GM19035 (cell line): ENCODE data around the gene BTBD7.

Experiments
- ATAC-seq: cut with Tn5 transposase; IDR thresholded peaks from one replicate; pipeline ENCODE4 v1.9.1; 2021; ENCODE audit not compliant: unreplicated experiment

Gene BTBD7

DNA sequence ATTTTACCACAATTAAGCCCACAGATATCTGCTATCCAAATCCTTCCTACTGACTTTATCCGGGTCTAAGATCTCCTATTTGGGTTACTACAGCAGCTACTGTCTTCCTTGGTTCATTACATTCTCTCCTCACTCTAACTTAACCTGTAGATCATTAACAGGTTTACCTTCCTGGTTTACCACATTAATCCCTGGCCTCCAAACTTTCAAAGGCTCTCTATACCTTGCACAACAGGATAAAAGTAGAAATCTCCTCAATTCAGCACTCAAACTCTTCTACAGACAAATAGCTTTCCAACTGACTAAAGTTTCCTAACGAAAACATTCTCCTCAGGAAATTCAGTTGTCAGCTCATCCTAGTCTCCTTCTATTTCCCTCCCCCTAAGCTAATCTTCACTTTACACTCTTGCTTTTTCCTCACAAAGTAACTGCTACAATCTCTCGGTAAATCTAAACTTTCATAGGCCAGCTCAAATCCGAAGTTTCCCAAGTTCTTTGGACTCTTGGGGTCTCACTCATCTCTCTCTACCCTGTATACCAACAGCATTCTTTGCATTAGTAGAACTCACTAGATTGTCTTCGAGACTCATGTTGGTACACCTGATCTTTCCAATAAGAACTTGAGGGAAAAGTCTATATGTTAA lies 2.7 kb downstream of the BTBD7 start:
- no peak for ATAC-seq

DNA sequence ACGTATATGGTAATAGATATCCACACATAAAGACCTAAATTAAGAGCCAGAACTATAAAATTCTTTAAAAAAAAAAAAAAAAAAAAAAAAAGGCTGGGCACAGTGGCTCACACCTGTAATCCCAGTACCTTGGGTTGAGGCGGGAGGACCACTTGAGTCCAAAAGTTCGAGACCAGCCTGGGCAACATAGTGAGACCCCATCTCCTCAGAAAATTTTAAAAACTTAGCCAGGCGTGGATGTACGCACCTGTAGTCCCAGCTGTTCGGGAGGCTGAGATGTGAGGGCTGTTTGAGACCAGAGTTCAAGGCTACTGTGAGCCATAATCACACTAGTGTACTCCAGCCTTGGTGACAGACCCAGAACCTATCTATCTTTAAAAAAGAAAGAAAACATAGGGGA lies 4.3 kb downstream of the BTBD7 start:
- ATAC-seq: no peak

DNA sequence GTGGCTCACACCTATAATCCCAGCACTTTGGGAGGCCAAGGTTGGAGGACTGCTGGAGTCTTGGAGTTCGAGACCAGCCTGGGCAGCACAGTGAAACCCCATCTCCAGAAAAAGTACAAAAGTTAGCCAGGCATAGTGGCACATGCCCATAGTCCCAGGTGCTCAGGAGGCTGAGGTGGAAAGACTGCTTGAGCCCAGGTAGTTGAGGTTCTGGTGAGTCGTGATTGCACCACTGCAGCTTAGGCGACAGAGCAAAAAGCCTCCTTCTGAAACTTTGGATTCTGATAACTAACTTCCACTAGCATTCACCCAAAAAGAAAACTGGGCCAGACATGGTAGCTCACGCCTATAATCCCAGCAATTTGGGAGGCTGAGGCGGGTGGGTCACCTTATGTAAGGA lies 6.6 kb downstream of the BTBD7 start:
- no peak for ATAC-seq

DNA sequence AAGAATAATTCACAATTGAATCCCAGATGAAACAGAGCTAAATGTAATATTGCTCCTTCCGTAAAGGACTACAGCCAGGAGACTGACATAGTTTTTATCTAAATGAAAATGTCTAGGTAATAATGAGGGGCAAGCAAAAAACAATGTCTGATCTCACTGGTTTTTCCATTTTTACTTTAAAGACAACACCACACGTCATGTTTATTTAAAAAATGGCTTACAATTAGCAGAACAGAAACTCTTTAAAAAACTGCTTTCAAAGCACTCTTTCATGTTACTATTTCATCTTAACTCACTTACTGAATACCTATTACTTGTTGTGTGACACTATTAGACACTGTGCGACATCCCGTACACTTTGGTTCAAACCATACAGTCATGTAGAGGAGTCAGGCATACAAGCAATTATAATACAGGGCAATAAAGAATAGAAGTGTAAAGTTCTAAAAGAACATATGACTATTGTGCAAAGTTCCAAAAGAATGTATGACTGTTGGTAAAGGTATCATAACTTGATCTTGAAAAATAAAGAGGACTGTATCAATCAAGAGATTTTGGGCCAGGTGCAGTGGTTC lies 9.1 kb downstream of the BTBD7 start:
- ATAC-seq: no peak

- ATAC-seq: no peak
These were observed 9.8 kb downstream of the BTBD7 start for GRCh38 chr14:93322929-93323599.

DNA sequence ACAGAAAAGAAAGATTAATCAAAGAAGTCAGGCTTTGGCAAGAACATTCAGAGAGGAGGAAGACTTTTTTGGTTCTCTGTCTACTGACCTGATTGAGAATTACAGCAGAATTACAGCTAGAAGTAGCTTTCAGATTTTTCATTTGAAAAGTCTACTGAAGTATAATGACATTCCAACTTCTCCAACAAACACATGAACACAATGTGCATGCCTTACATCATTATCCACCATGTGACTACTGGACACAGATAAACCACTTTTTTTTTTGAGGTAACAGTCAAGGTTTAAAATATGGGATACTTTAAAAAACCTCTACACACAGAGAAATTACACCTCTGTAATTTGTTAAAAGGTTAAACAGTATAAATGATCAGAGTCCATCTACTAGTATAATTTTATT lies 12.3 kb downstream of the BTBD7 start:
- ATAC-seq: no peak

GRCh38 chr14:93319958-93320357 lies 12.9 kb downstream of the BTBD7 start:
- no peak for ATAC-seq

GRCh38 chr14:93319494-93319893 lies 13.3 kb downstream of the BTBD7 start:
- no peak for ATAC-seq

GRCh38 chr14:93318927-93319326 lies 13.9 kb downstream of the BTBD7 start:
- no peak for ATAC-seq

- ATAC-seq: no peak
These were observed 14.7 kb downstream of the BTBD7 start for GRCh38 chr14:93317875-93318807.

DNA sequence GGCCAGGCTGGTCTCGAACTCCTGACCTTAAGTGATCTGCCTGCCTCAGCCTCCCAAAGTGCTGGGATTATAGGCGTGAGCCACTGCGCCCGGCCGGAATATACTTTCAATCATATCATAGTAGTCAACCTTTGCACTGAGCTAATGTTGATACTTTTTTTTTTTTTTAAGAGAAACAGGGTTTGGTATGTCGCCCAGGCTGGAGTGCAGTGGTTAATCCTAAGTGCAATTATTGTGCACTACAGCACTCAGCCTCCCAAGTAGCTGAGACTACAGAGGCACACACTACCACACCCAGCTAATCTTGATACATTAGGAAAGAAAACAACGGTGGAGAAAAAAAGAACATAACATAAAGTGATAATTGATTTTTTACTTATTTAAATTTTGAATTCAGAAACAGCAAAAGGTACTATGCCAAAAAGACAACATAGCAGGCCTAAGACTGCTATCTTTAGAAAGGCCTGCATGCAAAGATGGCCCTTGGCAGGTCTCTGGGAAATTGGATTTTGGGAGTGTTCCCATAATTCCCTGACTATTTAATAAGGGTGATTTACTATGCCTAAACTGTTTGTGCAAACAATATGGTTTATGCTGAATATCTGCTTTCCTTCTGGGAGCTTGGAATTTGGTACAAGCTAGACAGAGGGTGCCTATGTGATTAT lies 15.5 kb downstream of the BTBD7 start:
- no peak for ATAC-seq

GRCh38 chr14:93316716-93317115 lies 16.1 kb downstream of the BTBD7 start:
- ATAC-seq: no peak

DNA sequence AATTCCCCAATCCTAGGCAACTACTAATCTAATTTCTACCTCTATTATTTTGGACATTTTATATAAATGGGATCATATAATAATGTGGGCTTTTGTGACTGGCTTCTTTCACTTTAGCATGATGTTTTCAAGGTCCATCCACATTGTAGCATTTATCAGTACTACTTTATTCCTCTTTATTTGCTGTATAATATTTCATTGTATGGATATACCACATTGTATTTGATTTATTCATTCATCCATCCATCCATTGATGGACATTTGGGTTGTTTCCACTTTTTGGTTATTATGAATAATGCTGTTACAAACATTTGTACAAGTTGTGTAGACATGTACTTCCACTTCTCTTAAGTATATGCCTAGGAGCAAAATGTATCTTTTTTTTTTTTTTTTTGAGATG lies 17.3 kb downstream of the BTBD7 start:
- ATAC-seq: no peak

- ATAC-seq: no peak
These were observed 21.8 kb downstream of the BTBD7 start for GRCh38 chr14:93311082-93311481.

DNA sequence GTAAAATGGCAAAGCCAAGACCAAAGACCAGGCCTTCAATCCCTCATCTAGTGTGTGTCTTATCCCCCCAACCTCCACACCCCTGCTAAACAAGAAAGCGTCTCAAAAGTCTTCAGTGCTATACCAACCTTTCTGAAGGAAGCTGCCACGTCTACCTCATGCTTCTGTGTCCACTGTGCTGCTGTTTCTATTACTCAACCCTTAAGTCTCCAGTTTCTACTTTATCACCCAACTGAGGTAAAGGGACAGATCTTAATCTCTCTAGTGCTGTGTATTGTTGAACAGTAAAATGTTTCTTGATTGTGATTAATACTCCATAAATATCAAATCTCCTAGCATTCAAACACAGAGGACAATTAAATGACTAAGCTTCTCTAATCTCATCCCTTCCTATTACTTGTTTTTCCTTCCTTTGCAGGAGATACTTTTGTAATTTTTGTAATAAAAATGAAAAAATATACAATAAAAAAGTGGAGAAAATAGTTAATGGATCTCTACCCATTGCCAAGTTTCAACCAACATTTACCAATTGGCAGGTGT lies 23.3 kb downstream of the BTBD7 start:
- ATAC-seq: no peak

GRCh38 chr14:93308686-93309345 lies 24.0 kb downstream of the BTBD7 start:
- ATAC-seq: no peak

DNA sequence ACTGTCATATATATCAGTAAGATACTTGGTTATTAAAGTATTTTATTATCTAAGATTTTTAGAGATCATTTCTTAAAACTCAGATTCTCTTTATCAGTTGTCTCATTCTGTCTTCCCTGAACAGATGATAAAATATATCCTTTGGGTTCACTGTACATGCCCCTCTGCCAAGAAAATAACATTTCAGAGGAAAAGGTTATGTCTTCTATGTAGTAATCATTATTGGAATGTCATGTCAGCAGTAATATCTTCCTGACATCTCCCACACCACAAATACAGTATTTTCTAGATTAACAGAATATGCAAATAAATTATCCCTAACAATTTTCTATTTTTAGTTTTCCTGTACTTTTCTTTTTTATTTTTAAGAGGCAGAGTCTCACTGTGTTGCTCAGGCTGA lies 26.0 kb downstream of the BTBD7 start:
- no peak for ATAC-seq

GRCh38 chr14:93305725-93306418 lies 27.0 kb downstream of the BTBD7 start:
- no peak for ATAC-seq

DNA sequence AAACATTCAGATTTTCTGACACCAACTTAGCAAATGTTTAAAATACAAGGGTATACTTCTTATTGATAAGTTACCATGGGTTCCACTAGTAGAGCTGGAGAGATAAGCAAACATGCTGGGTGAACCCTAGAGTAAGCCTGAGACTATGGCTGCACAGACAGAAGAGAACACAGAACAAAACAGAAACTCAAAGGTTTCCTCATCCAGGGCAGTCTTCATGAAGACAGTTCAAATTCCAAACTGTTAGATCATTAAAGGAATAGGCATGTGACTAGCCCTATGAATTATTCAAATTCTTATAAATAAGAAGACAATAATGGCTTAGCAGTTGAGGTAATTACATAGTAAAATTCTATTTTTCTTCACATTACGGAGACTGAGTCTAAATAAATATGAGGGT lies 28.1 kb downstream of the BTBD7 start:
- no peak for ATAC-seq

- ATAC-seq: no peak
These were observed 29.2 kb downstream of the BTBD7 start for GRCh38 chr14:93303659-93304058.
